H1 (cell line): ENCODE data around the gene CEP83. TPM values are rescaled to one million over a fixed set of nuclear protein-coding genes. Genes with fewer than 3 reads are reported as not detected.

Experiments
- CTCF ChIA-PET: fragments of 300-600 bp; sonication (Branson Sonifier 250); formaldehyde crosslinking; loops from one replicate; lab custom pipeline; 2021; ENCODE audit not compliant: partially characterized antibody; lab: Charles Lee
- POLR2A ChIA-PET: fragments of 300-600 bp; sonication (Branson Sonifier 250); formaldehyde crosslinking; loops from one replicate; lab custom pipeline; 2021; ENCODE audit warnings: inconsistent platforms; ENCODE audit not compliant: partially characterized antibody; lab: Charles Lee
- DNase-seq, 2 experiments: peaks; one replicate each; pipeline versions ENCODE4 v3.0.0 to v3.0.0-alpha.2; 2010 to 2022; ENCODE audit warnings: low spot score in 2 of 2, low read depth in 1 of 2, mixed read lengths in 1 of 2
- FAIRE-seq: peaks from 2 replicates; lab custom pipeline; 2011; peaks lifted over from hg19 to GRCh38; lab: Jason Lieb, UNC
- H2AFZ ChIP-seq: 2 replicates; pipeline ENCODE4 v1.8.1; 2012; ENCODE audit warnings: low read length, inconsistent platforms
- H2AK5ac ChIP-seq: 2 replicates; pipeline ENCODE4 v1.6.1; 2013; ENCODE audit warnings: low read depth, low read length
- H2BK120ac ChIP-seq: replicated peaks from 2 replicates; pipeline ENCODE3; 2013; ENCODE audit warnings: low read depth, low read length, inconsistent platforms
- H2BK12ac ChIP-seq: 2 replicates; pipeline ENCODE4 v1.6.1; 2013; ENCODE audit warnings: low read depth, low read length
- H2BK15ac ChIP-seq: 2 replicates; pipeline ENCODE4 v1.6.1; 2013; ENCODE audit warnings: low read length
- H2BK20ac ChIP-seq: 2 replicates; pipeline ENCODE4 v1.6.1; 2013; ENCODE audit warnings: low read length
- H2BK5ac ChIP-seq: 2 replicates; pipeline ENCODE4 v1.6.1; 2013; ENCODE audit warnings: low read depth, low read length
- H3K14ac ChIP-seq: 2 replicates; pipeline ENCODE4 v1.6.1; 2013; ENCODE audit warnings: inconsistent platforms; ENCODE audit not compliant: insufficient read length
- H3K18ac ChIP-seq: 2 replicates; pipeline ENCODE4 v1.6.1; 2013; ENCODE audit warnings: low read length; ENCODE audit errors: extremely low read depth
- H3K23ac ChIP-seq: 2 replicates; pipeline ENCODE4 v1.6.1; 2013; ENCODE audit warnings: inconsistent platforms; ENCODE audit not compliant: insufficient read length
- H3K23me2 ChIP-seq: 2 replicates; pipeline ENCODE4 v1.6.1; 2013; ENCODE audit warnings: low read depth, low read length
- H3K27ac ChIP-seq: 2 replicates; pipeline ENCODE4 v1.6.1; 2011; ENCODE audit warnings: low read depth, low read length, inconsistent platforms
- H3K27me3 ChIP-seq, 4 experiments: replicated peaks in 1 of 4; 1 replicate in 1 of 4; 2 replicates in 3 of 4; pipeline versions ENCODE4 v1.6.1 to v1.8.1; 2011 to 2013; ENCODE audit warnings: low read length in 3 of 4, mild to moderate bottlenecking in 3 of 4, inconsistent platforms in 2 of 4, mixed read lengths in 2 of 4, moderate library complexity in 1 of 4; ENCODE audit not compliant: control insufficient read depth in 3 of 4, insufficient read depth in 3 of 4; ENCODE audit errors: extremely low read depth in 1 of 4
- H3K36me3 ChIP-seq, 4 experiments: 2 replicates each; pipeline versions ENCODE4 v1.6.1 to v1.8.1; 2011 to 2013; ENCODE audit warnings: mild to moderate bottlenecking in 4 of 4, low read length in 3 of 4, moderate library complexity in 2 of 4, control low read depth in 1 of 4, inconsistent platforms in 1 of 4; ENCODE audit not compliant: insufficient read depth in 4 of 4, control insufficient read depth in 2 of 4
- H3K4ac ChIP-seq: replicated peaks from 2 replicates; pipeline ENCODE3; 2013; ENCODE audit warnings: low read length, low read depth, mixed read lengths, inconsistent platforms; ENCODE audit not compliant: insufficient read length
- H3K4me1 ChIP-seq, 4 experiments: replicated peaks in 1 of 4; 1 replicate in 1 of 4; 2 replicates in 3 of 4; pipeline versions ENCODE4 v1.6.1 to v1.8.1; 2011 to 2013; ENCODE audit warnings: low read length in 3 of 4, inconsistent platforms in 2 of 4, mixed read lengths in 1 of 4; ENCODE audit not compliant: insufficient read depth in 4 of 4, control insufficient read depth in 3 of 4
- H3K4me2 ChIP-seq, 2 experiments: 2 replicates each; pipeline versions ENCODE4 v1.6.1 to v1.8.1; 2011 to 2013; ENCODE audit warnings: low read depth in 2 of 2, low read length in 2 of 2, control low read depth in 1 of 2, inconsistent platforms in 1 of 2, mild to moderate bottlenecking in 1 of 2; ENCODE audit not compliant: insufficient read depth in 1 of 2
- H3K4me3 ChIP-seq, 4 experiments: fragments of 200-600, 300-600 bp in 1 of 4; sonication (generic), shearing (Covaris generic), sonication (Bioruptor Twin) in 1 of 4; 2 replicates each; pipeline versions ENCODE4 v1.5.1 to v1.8.1; 2011 to 2016; ENCODE audit warnings: low read length in 4 of 4, low read depth in 3 of 4, control low read depth in 2 of 4, inconsistent platforms in 2 of 4, mild to moderate bottlenecking in 2 of 4, mixed read lengths in 1 of 4, moderate library complexity in 1 of 4; ENCODE audit not compliant: insufficient read depth in 2 of 4; ENCODE audit errors: extremely low read depth in 1 of 4
- H3K56ac ChIP-seq: replicated peaks from 2 replicates; pipeline ENCODE3; 2013; ENCODE audit warnings: low read depth, mild to moderate bottlenecking, mixed read lengths, low read length, inconsistent platforms; ENCODE audit not compliant: insufficient read length
- H3K79me1 ChIP-seq: 2 replicates; pipeline ENCODE4 v1.6.1; 2013; ENCODE audit warnings: low read depth, low read length, control low read depth
- H3K79me2 ChIP-seq, 2 experiments: 2 replicates each; pipeline versions ENCODE4 v1.6.1 to v1.8.1; 2012 to 2013; ENCODE audit warnings: low read length in 2 of 2, mild to moderate bottlenecking in 2 of 2, inconsistent platforms in 1 of 2; ENCODE audit not compliant: insufficient read depth in 2 of 2, control insufficient read depth in 1 of 2
- H3K9ac ChIP-seq, 4 experiments: replicated peaks in 1 of 4; 1 replicate in 1 of 4; 2 replicates in 3 of 4; pipeline versions ENCODE4 v1.6.1 to v1.8.1; 2011 to 2013; ENCODE audit warnings: low read depth in 3 of 4, low read length in 3 of 4, control low read depth in 2 of 4, mild to moderate bottlenecking in 2 of 4, moderate library complexity in 2 of 4, inconsistent platforms in 1 of 4; ENCODE audit errors: extremely low read depth in 1 of 4
- H3K9me3 ChIP-seq, 2 experiments: 2 replicates each; pipeline versions ENCODE4 v1.6.1 to v1.8.1; 2012 to 2013; ENCODE audit warnings: mild to moderate bottlenecking in 2 of 2, moderate library complexity in 2 of 2, control low read depth in 1 of 2, inconsistent platforms in 1 of 2, low read depth in 1 of 2, low read length in 1 of 2, mixed read lengths in 1 of 2; ENCODE audit not compliant: insufficient read depth in 2 of 2
- H4K20me1 ChIP-seq, 2 experiments: replicated peaks in 1 of 2; 2 replicates each; pipeline versions ENCODE3 to v1.8.1; 2011 to 2013; ENCODE audit warnings: inconsistent platforms in 2 of 2, low read length in 2 of 2, mild to moderate bottlenecking in 1 of 2; ENCODE audit not compliant: insufficient read depth in 2 of 2, control insufficient read depth in 1 of 2
- H4K5ac ChIP-seq: 2 replicates; pipeline ENCODE4 v1.6.1; 2013; ENCODE audit warnings: low read length, low read depth, mixed read lengths, inconsistent platforms; ENCODE audit not compliant: insufficient read length
- H4K8ac ChIP-seq: 2 replicates; pipeline ENCODE4 v1.8.0; 2013; ENCODE audit warnings: mild to moderate bottlenecking, moderate library complexity, low read length, inconsistent platforms; ENCODE audit not compliant: insufficient read depth; ENCODE audit errors: extremely low read depth
- H4K91ac ChIP-seq: replicated peaks from 2 replicates; pipeline ENCODE3; 2013; ENCODE audit warnings: low read length, mixed read lengths, inconsistent platforms; ENCODE audit not compliant: insufficient read length
- EGR1 ChIP-seq: IDR thresholded peaks from 2 replicates; pipeline ENCODE4 v1.6.1; 2011; ENCODE audit warnings: low read depth, low read length, borderline replicate concordance
- EZH2 ChIP-seq: fragments of 200-600 bp; sonication (generic); IDR thresholded peaks from 2 replicates; pipeline ENCODE4 v1.7.1; 2012; ENCODE audit warnings: low read depth, mild to moderate bottlenecking, moderate library complexity, low read length, inconsistent platforms; ENCODE audit not compliant: severe bottlenecking
- FOSL1 ChIP-seq: IDR thresholded peaks from 2 replicates; pipeline ENCODE4 v1.6.1; 2011; ENCODE audit warnings: mild to moderate bottlenecking, low read depth, low read length, moderate library complexity; ENCODE audit not compliant: insufficient read depth
- TBP ChIP-seq: IDR thresholded peaks from 2 replicates; pipeline ENCODE4 v1.6.1; 2011; ENCODE audit warnings: low read depth, low read length, improper control_type of control experiment
- WGBS, 2 experiments: shearing (Covaris generic) in 1 of 2; methylation state at CpG; one replicate each; pipeline versions ENCODE4 v1.1.6 to v1.1.7; 2013 to 2015; ENCODE audit warnings: low lambda C conversion rate in 2 of 2, mixed read lengths in 2 of 2, inconsistent platforms in 1 of 2, low coverage in 1 of 2, missing lambda C conversion rate in 1 of 2; ENCODE audit not compliant: insufficient replicate concordance in 2 of 2, insufficient coverage in 1 of 2, insufficient read length in 1 of 2; ENCODE audit errors: extremely low coverage in 1 of 2, missing lambda C conversion rate in 1 of 2; 5-methylcytosine and 5-hydroxymethylcytosine counted together
- polyA plus RNA-seq, 7 experiments: library from polyadenylated mRNA; depleted of rRNA in 3 of 7; stranded (reverse) in 5 of 7; unstranded in 2 of 7; fragments of >200 nt in 5 of 7; fragments of 200-250 nt in 2 of 7; gene quantifications; 1 replicate in 5 of 7; 2 replicates in 1 of 7; 4 replicates in 1 of 7; pipeline versions ENCODE4 v1.2.1 to v1.2.3, GENCODE V29; 2011 to 2013; ENCODE audit warnings: missing spikeins in 2 of 7, mixed read lengths in 2 of 7
- total RNA-seq: library from RNA; stranded (reverse); fragmentation: NEBNext Ultra II Directional; extraction: Animal tissue kit (Norgen Biotek cat#: 25700); gene quantifications from 2 replicates; pipeline ENCODE4 v1.2.1, GENCODE V29; 2021

Gene CEP83
- total and polyA plus RNA-seq, 2 of the 8 experiments (the other 6 are each of a cell fraction or from before 2014, with no cell fraction given), result 6.0 to 25.8 TPM

DNA sequence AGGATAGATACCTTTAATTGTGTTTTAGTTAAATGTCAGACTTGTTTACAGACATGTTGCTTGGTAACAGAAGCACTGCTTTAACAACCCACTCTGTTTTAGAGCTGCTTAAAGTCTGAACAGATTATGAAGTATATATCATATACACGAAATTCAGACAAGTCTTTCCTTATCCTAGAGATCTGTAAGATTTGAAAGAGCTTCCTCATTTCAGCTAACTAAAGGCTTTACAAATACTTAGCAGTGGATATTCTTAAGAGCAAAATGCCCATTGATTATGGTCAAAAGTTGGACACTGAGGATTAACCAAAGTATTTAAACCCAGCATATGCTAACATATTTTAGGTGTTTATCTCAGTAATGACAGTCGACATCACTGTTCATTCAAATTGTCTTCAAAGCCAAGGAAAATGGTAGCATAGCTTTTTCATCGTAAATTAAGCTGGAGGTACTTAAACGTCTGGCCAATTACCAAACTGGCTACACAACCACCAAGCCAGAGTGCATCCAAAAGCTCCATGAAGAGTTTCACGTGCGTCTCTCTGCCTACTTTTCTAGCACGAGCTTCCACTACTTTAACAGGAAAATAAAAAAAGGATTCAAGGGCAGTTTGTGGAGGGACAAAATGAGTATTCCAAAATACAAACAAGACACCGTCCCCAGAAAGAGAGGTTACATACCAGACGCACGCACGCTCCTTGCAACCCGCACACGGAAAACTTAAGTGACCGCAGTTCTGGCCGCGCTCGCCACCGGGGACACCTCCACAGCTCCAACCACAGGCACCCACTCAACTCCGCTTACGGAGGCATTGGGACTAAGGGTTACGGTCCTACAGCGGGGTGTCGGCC, 565 bp downstream of the CEP83 start:
- Histone ChIP-seq H4K20me1 (no peaks in the 10 kb centered on the region), H3K4me1 (peaks cover 0 to 6% (median 0%) of the 10 kb centered on the region in 4 experiments; a peak in 4 of 7 replicates), H2AK5ac (no peak overlapping the region), H3K27me3 (no peaks in the 10 kb centered on the region; a peak in 2 of 7 replicates), H4K91ac (no peak overlapping the region), H2BK15ac (no peak overlapping the region), H3K27ac (peak overlapping the region; percentile 59; the same call in 1 of the 2 replicates), H3K23me2 (peaks cover 10% of the 10 kb centered on the region; the same call in 1 of the 2 replicates), H3K36me3 (peaks cover 0 to 9% (median 2%) of the 10 kb centered on the region in 4 experiments; a peak in 2 of 8 replicates), H2BK12ac (0 out of 2 replicates have a peak overlapping the region, but pooled peaks have one; percentile 39), H2BK120ac (peak overlapping the region; percentile 21), H3K4ac (peak overlapping the region; percentile 75), H4K8ac (no peak overlapping the region; the same call in 1 of the 2 replicates), H3K79me2 (peaks cover 0 to 39% of the 10 kb centered on the region in 2 experiments; a peak in 3 of 4 replicates), H2AFZ (peak overlapping the region; percentile 71; the same call in 1 of the 2 replicates), H3K9ac (peak overlapping the region; percentile 52 to 74 (median 71)), H3K79me1 (no peaks in the 10 kb centered on the region), H4K5ac (peak overlapping the region; percentile 6), H2BK20ac (no peak overlapping the region), H3K4me3 (peak overlapping the region; percentile 68 to 85 (median 82)), H3K9me3 (no peaks in the 10 kb centered on the region; a peak in 1 of 4 replicates), H2BK5ac (no peak overlapping the region), H3K14ac (no peak overlapping the region), H3K4me2 (peak overlapping the region; percentile 81 to 97), H3K18ac (0 out of 2 replicates have a peak overlapping the region, but pooled peaks have one; percentile 43), H3K56ac (peak overlapping the region; percentile 73), H3K23ac (no peak overlapping the region)
- ChIA-PET POLR2A (no interaction called here), CTCF (interaction anchor here (0.6 to 1.1 kb wide), 2 partner anchors 318 to 1003 kb away, joined by 3 read pairs; no protein-coding TSS in a partner anchor)
- DNase-seq (no peak), FAIRE-seq (no peak)
- TF ChIP-seq TBP (0 out of 2 replicates have a peak, but pooled peaks have one; percentile 15), EZH2 (no peak), FOSL1 (no peak), EGR1 (no peak)
- 4% methylated on average over 23 of the region's 23 CpGs; no CpG with 5 or more reads in 1 of the 2 experiments for WGBS, 2 experiments
